CD14-positive monocyte (primary cell): ENCODE data around the gene CNTNAP2. TPM values are rescaled to one million over a fixed set of nuclear protein-coding genes. Genes with fewer than 3 reads are reported as not detected.

Experiments used
- DNase-seq, 3 donors: peaks; one replicate each; pipeline ENCODE4 v3.0.0-alpha.2; 2011 to 2022
- H2AFZ ChIP-seq: 2 replicates; pipeline ENCODE4 v1.6.0; 2012; ENCODE audit warnings: mild to moderate bottlenecking, low read depth, low read length, inconsistent platforms; ENCODE audit not compliant: insufficient read depth, poor library complexity, severe bottlenecking
- H3K27ac ChIP-seq, 2 donors: 1 replicate in 1 of 2; 2 replicates in 1 of 2; pipeline ENCODE4 v1.5.1; 2012 to 2013; ENCODE audit warnings: low read length in 2 of 2, control low read depth in 1 of 2, inconsistent platforms in 1 of 2, low read depth in 1 of 2, mild to moderate bottlenecking in 1 of 2
- H3K27me3 ChIP-seq, 2 donors: one replicate each; pipeline versions ENCODE4 v1.6.0 to v1.6.1; 2011 to 2013; ENCODE audit warnings: low read length in 2 of 2; ENCODE audit not compliant: control insufficient read depth in 2 of 2, insufficient read depth in 2 of 2
- H3K36me3 ChIP-seq, 2 donors: replicated peaks in 1 of 2; 1 replicate in 1 of 2; 2 replicates in 1 of 2; pipeline versions ENCODE4 v1.5.1 to v1.6.1; 2012 to 2013; ENCODE audit warnings: low read length in 2 of 2, control low read depth in 1 of 2, inconsistent platforms in 1 of 2, mild to moderate bottlenecking in 1 of 2; ENCODE audit not compliant: insufficient read depth in 2 of 2, control insufficient read depth in 1 of 2
- H3K4me1 ChIP-seq, 2 donors: 1 replicate in 1 of 2; 2 replicates in 1 of 2; pipeline versions ENCODE4 v1.5.1 to v1.6.1; 2012 to 2013; ENCODE audit warnings: low read length in 2 of 2, control low read depth in 1 of 2, inconsistent platforms in 1 of 2, mild to moderate bottlenecking in 1 of 2, moderate library complexity in 1 of 2; ENCODE audit not compliant: insufficient read depth in 2 of 2, control insufficient read depth in 1 of 2
- H3K4me2 ChIP-seq: replicated peaks from 2 replicates; pipeline ENCODE3; 2012; ENCODE audit warnings: low read length, moderate library complexity, mild to moderate bottlenecking; ENCODE audit not compliant: poor library complexity, severe bottlenecking; ENCODE audit errors: extremely low read depth
- H3K4me3 ChIP-seq, 3 experiments: fragments of 200-600 bp in 1 of 3; sonication (generic) in 1 of 3; replicated peaks in 1 of 3; 1 replicate in 2 of 3; 2 replicates in 1 of 3; pipeline ENCODE4 v1.5.1; 2011 to 2013; ENCODE audit warnings: low read length in 3 of 3, mild to moderate bottlenecking in 3 of 3, control low read depth in 2 of 3, low read depth in 2 of 3, inconsistent platforms in 1 of 3, moderate library complexity in 1 of 3
- H3K79me2 ChIP-seq: 2 replicates; pipeline ENCODE4 v1.6.0; 2012; ENCODE audit warnings: mild to moderate bottlenecking, control low read depth, inconsistent platforms, low read length, moderate library complexity; ENCODE audit not compliant: insufficient read depth
- H3K9ac ChIP-seq: 2 replicates; pipeline ENCODE4 v1.6.0; 2017; ENCODE audit warnings: low read length, mild to moderate bottlenecking; ENCODE audit not compliant: insufficient read depth, poor library complexity, severe bottlenecking
- H3K9me3 ChIP-seq, 2 donors: replicated peaks in 1 of 2; 1 replicate in 1 of 2; 2 replicates in 1 of 2; pipeline versions ENCODE4 v1.5.1 to v1.6.1; 2012 to 2013; ENCODE audit warnings: low read length in 2 of 2, control low read depth in 1 of 2; ENCODE audit not compliant: control insufficient read depth in 1 of 2, insufficient read depth in 1 of 2
- H4K20me1 ChIP-seq: 2 replicates; pipeline ENCODE4 v1.6.0; 2012; ENCODE audit warnings: mild to moderate bottlenecking, low read length, control low read depth, moderate library complexity; ENCODE audit not compliant: insufficient read depth
- H3K27ac Mint-ChIP-seq, 7 donors: one replicate each; pipeline ENCODE4 v1.8.0; 2020; ENCODE audit warnings: mild to moderate bottlenecking in 7 of 7, mixed read lengths in 7 of 7, moderate library complexity in 6 of 7, inconsistent platforms in 2 of 7
- H3K27me3 Mint-ChIP-seq, 3 donors: one replicate each; pipeline ENCODE4 v1.8.0; 2021 to 2022; ENCODE audit warnings: low read depth in 3 of 3, mild to moderate bottlenecking in 3 of 3, mixed read lengths in 3 of 3, moderate library complexity in 3 of 3, inconsistent platforms in 1 of 3
- H3K36me3 Mint-ChIP-seq, 2 donors: one replicate each; pipeline ENCODE4 v1.8.0; 2020; ENCODE audit warnings: mixed read lengths in 2 of 2, inconsistent platforms in 1 of 2, mild to moderate bottlenecking in 1 of 2
- H3K4me1 Mint-ChIP-seq: one replicate; pipeline ENCODE4 v1.8.0; 2020; ENCODE audit warnings: mild to moderate bottlenecking, mixed read lengths
- H3K4me3 Mint-ChIP-seq, 2 donors: one replicate each; pipeline ENCODE4 v1.8.0; 2020; ENCODE audit warnings: mild to moderate bottlenecking in 2 of 2, mixed read lengths in 2 of 2, moderate library complexity in 1 of 2
- H3K9me3 Mint-ChIP-seq, 7 donors: one replicate each; pipeline ENCODE4 v1.8.0; 2020 to 2022; ENCODE audit warnings: mixed read lengths in 7 of 7, mild to moderate bottlenecking in 6 of 7, moderate library complexity in 6 of 7, inconsistent platforms in 2 of 7
- WGBS: methylation state at CpG from one replicate; pipeline ENCODE4 v1.1.5; 2013; ENCODE audit warnings: missing lambda C conversion rate; ENCODE audit not compliant: insufficient coverage; 5-methylcytosine and 5-hydroxymethylcytosine counted together
- intact Hi-C, 2 donors: fragments of 100-400 bp; cut with micrococcal nuclease; formaldehyde crosslinking; loops; one replicate each; pipeline versions ENCODE4 v1.15.0 to v1.15.1; 2023
- polyA plus RNA-seq, 3 donors: library from polyadenylated mRNA; depleted of rRNA in 1 of 3; unstranded in 2 of 3; stranded (reverse) in 1 of 3; fragments of 300-500 nt in 2 of 3; fragments of >200 nt in 1 of 3; fragmentation: Illumina TruSeq in 2 of 3; gene quantifications; 1 replicate in 2 of 3; 2 replicates in 1 of 3; pipeline ENCODE4 v1.2.3, GENCODE V29; 2012 to 2021
- TF ChIP-seq, protein P1 (sequence below): fragments of 200-600 bp; IDR thresholded peaks from one replicate; pipeline ENCODE4 v1.8.0; 2022; ENCODE audit warnings: antibody characterized with exemption, mild to moderate bottlenecking

The CNTNAP2 gene
- polyA plus RNA-seq, 3 donors: 0.01 TPM; not detected in 2

DNA sequence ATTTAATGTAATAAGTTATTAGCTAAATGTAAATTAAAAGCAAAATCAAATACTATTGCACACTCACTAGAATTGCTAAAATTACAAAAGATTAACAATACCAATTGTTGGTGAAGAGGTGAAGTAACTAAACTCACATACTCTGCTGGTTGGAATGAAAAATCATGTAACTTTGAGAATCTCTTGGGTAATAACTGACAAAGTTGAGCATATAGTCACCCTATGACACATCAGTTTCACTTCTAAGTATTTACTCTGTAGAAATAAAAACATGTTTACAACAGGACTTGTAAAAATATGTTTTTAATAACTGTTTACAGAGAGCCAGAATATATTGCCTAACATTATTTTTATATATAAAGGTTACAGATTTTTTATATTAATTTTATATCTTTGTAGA, 33.6 kb downstream of the CNTNAP2 start:
- DNase-seq: no peak
- Histone ChIP-seq H2AFZ (no peak overlapping the region), H3K79me2 (no peaks in the 10 kb centered on the region), H3K27ac (no peak overlapping the region), H3K4me3 (no peak overlapping the region), H3K9ac (no peak overlapping the region), H3K36me3 (no peaks in the 10 kb centered on the region), H3K9me3 (no peaks in the 10 kb centered on the region), H3K4me2 (no peak overlapping the region), H3K4me1 (no peaks in the 10 kb centered on the region), H3K27me3 (no peaks in the 10 kb centered on the region), H4K20me1 (no peaks in the 10 kb centered on the region)
- TF ChIP-seq, protein P1, sequence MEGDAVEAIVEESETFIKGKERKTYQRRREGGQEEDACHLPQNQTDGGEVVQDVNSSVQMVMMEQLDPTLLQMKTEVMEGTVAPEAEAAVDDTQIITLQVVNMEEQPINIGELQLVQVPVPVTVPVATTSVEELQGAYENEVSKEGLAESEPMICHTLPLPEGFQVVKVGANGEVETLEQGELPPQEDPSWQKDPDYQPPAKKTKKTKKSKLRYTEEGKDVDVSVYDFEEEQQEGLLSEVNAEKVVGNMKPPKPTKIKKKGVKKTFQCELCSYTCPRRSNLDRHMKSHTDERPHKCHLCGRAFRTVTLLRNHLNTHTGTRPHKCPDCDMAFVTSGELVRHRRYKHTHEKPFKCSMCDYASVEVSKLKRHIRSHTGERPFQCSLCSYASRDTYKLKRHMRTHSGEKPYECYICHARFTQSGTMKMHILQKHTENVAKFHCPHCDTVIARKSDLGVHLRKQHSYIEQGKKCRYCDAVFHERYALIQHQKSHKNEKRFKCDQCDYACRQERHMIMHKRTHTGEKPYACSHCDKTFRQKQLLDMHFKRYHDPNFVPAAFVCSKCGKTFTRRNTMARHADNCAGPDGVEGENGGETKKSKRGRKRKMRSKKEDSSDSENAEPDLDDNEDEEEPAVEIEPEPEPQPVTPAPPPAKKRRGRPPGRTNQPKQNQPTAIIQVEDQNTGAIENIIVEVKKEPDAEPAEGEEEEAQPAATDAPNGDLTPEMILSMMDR: no peak
- Mint-ChIP-seq H3K27me3 (peaks cover 0 to 3% (median 0%) of the 10 kb centered on the region in 3 donors), H3K27ac (no peak overlapping the region), H3K9me3 (peaks cover 0 to 6% (median 2%) of the 10 kb centered on the region in 7 donors), H3K4me1 (no peaks in the 10 kb centered on the region), H3K4me3 (no peak overlapping the region), H3K36me3 (no peaks in the 10 kb centered on the region)
- intact Hi-C loops: no loop called here

DNA sequence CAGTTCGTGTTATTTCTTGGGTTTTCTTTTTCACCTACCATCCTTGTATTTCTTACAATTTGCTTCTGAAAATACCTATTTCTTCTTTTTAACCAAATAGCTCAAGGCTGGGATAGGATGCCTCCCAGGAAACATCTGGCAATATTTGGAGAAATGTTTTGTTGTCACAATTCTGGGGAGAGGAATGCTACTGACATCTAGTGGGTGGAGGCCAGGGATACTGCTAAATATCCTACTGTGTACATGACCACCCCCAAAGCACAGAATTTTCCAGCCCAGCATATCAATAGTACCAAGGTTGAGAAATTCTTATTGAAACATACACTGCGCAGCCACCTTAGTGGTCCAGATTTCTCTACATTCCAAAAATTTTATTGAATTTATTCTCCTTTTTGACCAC, 55.5 kb downstream of the CNTNAP2 start:
- Mint-ChIP-seq H3K4me1 (no peaks in the 10 kb centered on the region), H3K9me3 (peaks cover 0 to 12% (median 7%) of the 10 kb centered on the region in 7 donors), H3K27me3 (no peaks in the 10 kb centered on the region), H3K27ac (no peak overlapping the region), H3K4me3 (no peak overlapping the region), H3K36me3 (no peaks in the 10 kb centered on the region)
- DNase-seq: no peak
- peaks cover 0 to 9% of the 10 kb centered on the region in 2 donors for H3K9me3 ChIP-seq
- no peak overlapping the region for H3K4me2 ChIP-seq
- H3K4me1 ChIP-seq: no peaks in the 10 kb centered on the region
- H4K20me1 ChIP-seq: no peaks in the 10 kb centered on the region
- no peaks in the 10 kb centered on the region for H3K79me2 ChIP-seq
- no peak overlapping the region for H3K4me3 ChIP-seq
- no CpG with 5 or more reads among the region's 2 CpGs for WGBS
- no peaks in the 10 kb centered on the region for H3K27me3 ChIP-seq
- H3K36me3 ChIP-seq: no peaks in the 10 kb centered on the region
- TF ChIP-seq, protein P1: no peak
- no peak overlapping the region for H2AFZ ChIP-seq
- H3K27ac ChIP-seq: no peak overlapping the region
- no peak overlapping the region for H3K9ac ChIP-seq
- intact Hi-C loops: no loop called here
